NOMO-1 treated with DMSO at 0.1 percent for 48 hours (cell line): ENCODE measurements around the gene P4HA3.

Source experiments
- DNase-seq: peaks from one replicate; lab custom pipeline; 2025; ENCODE audit not compliant: unreplicated experiment; lab: John Stamatoyannopoulos, UW

P4HA3 gene

GRCh38 chr11:74318241-74318932 lies 6.9 kb upstream of the P4HA3 start:
- DNase-seq: no peak

- DNase-seq: no peak
Measured at GRCh38 chr11:74316772-74317505, 5.5 kb upstream of the P4HA3 start.

- DNase-seq: peak; percentile 6
Measured at GRCh38 chr11:74312326-74312725, 886 bp upstream of the P4HA3 start.

- DNase-seq: no peak
Measured at GRCh38 chr11:74310857-74311256, 583 bp downstream of the P4HA3 start.

- DNase-seq: no peak
Measured at GRCh38 chr11:74307434-74307833, 4.0 kb downstream of the P4HA3 start.

GRCh38 chr11:74306435-74307175 lies 4.8 kb downstream of the P4HA3 start:
- peak; percentile 64 for DNase-seq

GRCh38 chr11:74299015-74299414 lies 12.4 kb downstream of the P4HA3 start:
- no peak for DNase-seq

- DNase-seq: no peak
Measured at GRCh38 chr11:74297484-74297883, 14.0 kb downstream of the P4HA3 start.

- DNase-seq: no peak
Measured at GRCh38 chr11:74288911-74289310, 22.5 kb downstream of the P4HA3 start.

- DNase-seq: no peak
Measured at GRCh38 chr11:74288161-74288560, 23.3 kb downstream of the P4HA3 start.

- DNase-seq: no peak
Measured at GRCh38 chr11:74284466-74284865, 27.0 kb downstream of the P4HA3 start.

GRCh38 chr11:74283580-74284180 lies 27.8 kb downstream of the P4HA3 start:
- no peak for DNase-seq

- DNase-seq: no peak
Measured at GRCh38 chr11:74282914-74283371, 28.5 kb downstream of the P4HA3 start.

GRCh38 chr11:74282421-74282820 lies 29.0 kb downstream of the P4HA3 start:
- DNase-seq: no peak

GRCh38 chr11:74280494-74280893 lies 30.9 kb downstream of the P4HA3 start:
- DNase-seq: no peak

- DNase-seq: no peak
Measured at GRCh38 chr11:74279256-74279655, 32.2 kb downstream of the P4HA3 start.

- DNase-seq: no peak
Measured at GRCh38 chr11:74278721-74279161, 32.7 kb downstream of the P4HA3 start.

- no peak for DNase-seq
Measured at GRCh38 chr11:74278103-74278502, 33.3 kb downstream of the P4HA3 start.

- no peak for DNase-seq
Measured at GRCh38 chr11:74276581-74276980, 34.9 kb downstream of the P4HA3 start.

- DNase-seq: no peak
Measured at GRCh38 chr11:74272276-74272675, 39.2 kb downstream of the P4HA3 start.

GRCh38 chr11:74269161-74269811 lies 42.2 kb downstream of the P4HA3 start:
- no peak for DNase-seq
